Adrenal gland (tissue), 12 donors: ENCODE data around the gene IGF2R. TPM values are rescaled to one million over a fixed set of nuclear protein-coding genes. Genes with fewer than 3 reads are reported as not detected.

ENCODE experiments used
- DNase-seq, 7 donors: peaks; one replicate each; pipeline ENCODE4 v3.0.0-alpha.2; 2019 to 2020
- H3K27ac ChIP-seq, 5 donors: fragments of 200-600 bp; sonication (generic) in 4 of 5; 1 replicate in 3 of 5; 2 replicates in 2 of 5; pipeline versions ENCODE4 v1.5.1 to v1.8.0; 2016 to 2020; ENCODE audit warnings: mild to moderate bottlenecking in 1 of 5
- H3K27me3 ChIP-seq: fragments of 200-600 bp; 2 replicates; pipeline ENCODE4 v1.8.0; 2021
- H3K36me3 ChIP-seq, 2 donors: fragments of 200-600 bp; replicated peaks in 1 of 2; 1 replicate in 1 of 2; 2 replicates in 1 of 2; pipeline versions ENCODE4 v1.5.1 to v1.8.0; 2018 to 2022
- H3K4me1 ChIP-seq, 2 donors: fragments of 200-600 bp; replicated peaks in 1 of 2; 1 replicate in 1 of 2; 2 replicates in 1 of 2; pipeline versions ENCODE4 v1.5.1 to v1.8.0; 2018 to 2021
- H3K4me3 ChIP-seq, 4 donors: fragments of 200-600 bp; sonication (generic) in 3 of 4; one replicate each; pipeline ENCODE4 v1.5.1; 2016 to 2018
- H3K9me3 ChIP-seq, 3 donors: fragments of 200-600 bp; sonication (generic) in 1 of 3; replicated peaks in 1 of 3; 1 replicate in 2 of 3; 2 replicates in 1 of 3; pipeline versions ENCODE4 v1.5.1 to v1.8.0; 2016 to 2021
- CTCF ChIP-seq, 6 experiments: fragments of 450-650 bp in 4 of 6; fragments of 200-600 bp in 2 of 6; sonication (generic) in 1 of 6; IDR thresholded peaks; 1 replicate in 5 of 6; 2 replicates in 1 of 6; pipeline versions ENCODE4 v1.5.1 to v1.8.0; 2016 to 2021; ENCODE audit warnings: antibody characterized with exemption in 6 of 6, mild to moderate bottlenecking in 2 of 6, moderate library complexity in 1 of 6
- POLR2A ChIP-seq, 2 donors: fragments of 450-650 bp; IDR thresholded peaks; one replicate each; pipeline ENCODE4 v1.6.1; 2017; ENCODE audit warnings: antibody characterized with exemption in 2 of 2, mild to moderate bottlenecking in 2 of 2, moderate library complexity in 1 of 2
- WGBS, 4 donors: extraction: QIAGEN DNeasy Blood & Tissue Kit in 2 of 4; methylation state at CpG; one replicate each; pipeline versions ENCODE4 v1.1.5 to v1.1.7; 2013 to 2017; 5-methylcytosine and 5-hydroxymethylcytosine counted together
- intact Hi-C, 2 donors: fragments of 100-400 bp; cut with DNase I; formaldehyde crosslinking; loops; one replicate each; pipeline versions ENCODE4 v1.14.1 to v1.15.0; 2022 to 2023
- polyA plus RNA-seq, 3 donors: library from polyadenylated mRNA; stranded (reverse); fragments of 200-250 nt in 2 of 3; fragments of 350-450 nt in 1 of 3; fragmentation: Illumina TruSeq in 1 of 3; extraction: RNeasy Lipid Tissue Mini Kit (QIAGEN cat#74804) in 1 of 3; gene quantifications; one replicate each; pipeline ENCODE4 v1.2.3, GENCODE V29; 2013 to 2014
- total RNA-seq, 9 donors: library from RNA; depleted of rRNA in 4 of 9; stranded (reverse); fragments of >200 nt in 4 of 9; fragments of 120-200 nt in 1 of 9; fragmentation: NEBNext Ultra II Directional in 1 of 9; extraction: Animal tissue kit (Norgen Biotek cat#: 25700) in 1 of 9; gene quantifications; one replicate each; pipeline versions ENCODE4 v1.1.0 to v1.2.4, GENCODE V29; 2013 to 2023
- donor health status: healthy with polysubstance abuse.
- donor health status: Bipolar disorder and iron deficiency.
- donor health status: DM: yes; HTN: yes; CAD: no.
- donor health status: DM: no; HTN: no; CAD: no.
- donor health status: DM: no; HTN: no; CAD: no.
- donor health status: DM: yes; HTN: yes; CAD: no.

IGF2R gene
- total and polyA plus RNA-seq, 12 donors, result 17.1 to 154 (median 89.8) TPM

GRCh38 chr6:159978291-159979135 is 9.6 kb downstream of the IGF2R start:
- Histone ChIP-seq H3K27me3 (no peaks in the 10 kb centered on the region), H3K36me3 (no peaks in the 10 kb centered on the region), H3K9me3 (no peaks in the 10 kb centered on the region), H3K27ac (peak overlapping the region in 4 of 5 donors; percentile 6 to 78 (median 66)), H3K4me3 (no peak overlapping the region), H3K4me1 (peaks cover 51 to 77% of the 10 kb centered on the region in 2 donors)
- no peak for DNase-seq
- 64 to 80% (median 65%) methylated on average over 12 to 13 of the region's 13 CpGs for WGBS, 4 donors
- TF ChIP-seq CTCF (IDR thresholded peaks at IDR 0.05) (no peak), POLR2A (IDR thresholded peaks at IDR 0.05) (no peak)
- intact Hi-C loops, result loop anchor here (10.0 kb wide), 2 partner anchors 46 to 56 kb away; no protein-coding TSS in a partner anchor

GRCh38 chr6:159979136-159979874 is 10.4 kb downstream of the IGF2R start:
- H3K4me3 ChIP-seq, result no peak overlapping the region
- WGBS, 4 donors, result 61 to 70% (median 64%) methylated on average over 11 of the region's 11 CpGs
- DNase-seq, result peak in 6 of 7 donors; percentile 71 to 80 (median 76)
- intact Hi-C loops, result loop anchor here (10.0 kb wide), 2 partner anchors 45 to 55 kb away; no protein-coding TSS in a partner anchor
- H3K36me3 ChIP-seq, result no peaks in the 10 kb centered on the region
- peak overlapping the region in 3 of 5 donors; percentile 75 to 85 (median 76) for H3K27ac ChIP-seq
- H3K9me3 ChIP-seq, result no peaks in the 10 kb centered on the region
- peaks cover 59 to 77% of the 10 kb centered on the region in 2 donors for H3K4me1 ChIP-seq
- no peaks in the 10 kb centered on the region for H3K27me3 ChIP-seq
- no peak for TF ChIP-seq POLR2A (IDR thresholded peaks at IDR 0.05)

GRCh38 chr6:159980474-159980873 is 11.6 kb downstream of the IGF2R start:
- Histone ChIP-seq H3K4me3 (no peak overlapping the region), H3K27ac (peak overlapping the region in 4 of 5 donors; percentile 73 to 88 (median 86)), H3K36me3 (no peaks in the 10 kb centered on the region), H3K27me3 (no peaks in the 10 kb centered on the region), H3K9me3 (no peaks in the 10 kb centered on the region), H3K4me1 (peaks cover 62 to 87% of the 10 kb centered on the region in 2 donors)
- TF ChIP-seq CTCF (IDR thresholded peaks at IDR 0.05), result no peak
- TF ChIP-seq POLR2A (IDR thresholded peaks at IDR 0.05), result no peak
- DNase-seq, result no peak
- WGBS, 4 donors, result 92 to 100% (median 97%) methylated on average over 5 of the region's 5 CpGs
- intact Hi-C loops, result no loop called here

- WGBS, 4 donors, result 77 to 90% (median 84%) methylated on average over 5 to 6 of the region's 6 CpGs
- no peaks in the 10 kb centered on the region for H3K36me3 ChIP-seq
- intact Hi-C loops, result no loop called here
- no peaks in the 10 kb centered on the region for H3K27me3 ChIP-seq
- DNase-seq, result no peak
- H3K4me1 ChIP-seq, result peaks cover 62 to 93% of the 10 kb centered on the region in 2 donors
- H3K4me3 ChIP-seq, result peak overlapping the region in 1 of 4 donors; percentile 15
- H3K27ac ChIP-seq, result peak overlapping the region; percentile 66 to 88 (median 85)
- H3K9me3 ChIP-seq, result no peaks in the 10 kb centered on the region
- no peak for TF ChIP-seq POLR2A (IDR thresholded peaks at IDR 0.05)
- no peak for TF ChIP-seq CTCF (IDR thresholded peaks at IDR 0.05)
These were observed 12.2 kb downstream of the IGF2R start for GRCh38 chr6:159981071-159981402.
